Measurements from ENCODE around the gene SMIM15. TPM values are rescaled to one million over a fixed set of nuclear protein-coding genes. Genes with fewer than 3 reads are reported as not detected.

Gene SMIM15
- total RNA-seq, 2 donors from 2014 or later, result 15.5 to 26.8 TPM

DNA sequence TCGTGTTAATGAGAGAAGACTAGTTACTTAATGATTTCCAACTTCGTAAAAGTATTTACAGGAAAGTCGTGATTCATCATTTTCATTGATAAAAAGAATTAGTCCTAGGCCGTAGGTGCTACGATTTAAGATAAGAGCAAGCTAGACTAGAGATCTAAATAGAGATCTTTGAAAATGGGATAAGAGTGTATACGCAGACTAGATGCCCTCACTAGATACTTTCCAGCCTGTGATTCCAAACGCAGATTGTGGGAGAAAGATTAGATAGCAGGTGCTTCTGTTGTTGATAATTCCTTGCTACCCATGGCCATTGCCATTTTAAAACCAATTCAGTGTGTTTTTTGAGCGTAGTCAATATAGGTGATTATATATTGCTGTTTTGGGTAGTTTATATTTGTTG lies 6.7 kb upstream of the SMIM15 start:
- Histone ChIP-seq H3K27me3 (no peaks in the 10 kb centered on the region), H3K9me3 (no peaks in the 10 kb centered on the region), H3K27ac (no peak overlapping the region), H3K4me3 (no peak overlapping the region), H3K36me3 (no peaks in the 10 kb centered on the region), H3K4me1 (no peaks in the 10 kb centered on the region)
- TF ChIP-seq, protein P1, sequence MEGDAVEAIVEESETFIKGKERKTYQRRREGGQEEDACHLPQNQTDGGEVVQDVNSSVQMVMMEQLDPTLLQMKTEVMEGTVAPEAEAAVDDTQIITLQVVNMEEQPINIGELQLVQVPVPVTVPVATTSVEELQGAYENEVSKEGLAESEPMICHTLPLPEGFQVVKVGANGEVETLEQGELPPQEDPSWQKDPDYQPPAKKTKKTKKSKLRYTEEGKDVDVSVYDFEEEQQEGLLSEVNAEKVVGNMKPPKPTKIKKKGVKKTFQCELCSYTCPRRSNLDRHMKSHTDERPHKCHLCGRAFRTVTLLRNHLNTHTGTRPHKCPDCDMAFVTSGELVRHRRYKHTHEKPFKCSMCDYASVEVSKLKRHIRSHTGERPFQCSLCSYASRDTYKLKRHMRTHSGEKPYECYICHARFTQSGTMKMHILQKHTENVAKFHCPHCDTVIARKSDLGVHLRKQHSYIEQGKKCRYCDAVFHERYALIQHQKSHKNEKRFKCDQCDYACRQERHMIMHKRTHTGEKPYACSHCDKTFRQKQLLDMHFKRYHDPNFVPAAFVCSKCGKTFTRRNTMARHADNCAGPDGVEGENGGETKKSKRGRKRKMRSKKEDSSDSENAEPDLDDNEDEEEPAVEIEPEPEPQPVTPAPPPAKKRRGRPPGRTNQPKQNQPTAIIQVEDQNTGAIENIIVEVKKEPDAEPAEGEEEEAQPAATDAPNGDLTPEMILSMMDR (IDR thresholded peaks at IDR 0.05), result no peak
- DNase-seq (ENCODE audit: low spot score), result no peak

DNA sequence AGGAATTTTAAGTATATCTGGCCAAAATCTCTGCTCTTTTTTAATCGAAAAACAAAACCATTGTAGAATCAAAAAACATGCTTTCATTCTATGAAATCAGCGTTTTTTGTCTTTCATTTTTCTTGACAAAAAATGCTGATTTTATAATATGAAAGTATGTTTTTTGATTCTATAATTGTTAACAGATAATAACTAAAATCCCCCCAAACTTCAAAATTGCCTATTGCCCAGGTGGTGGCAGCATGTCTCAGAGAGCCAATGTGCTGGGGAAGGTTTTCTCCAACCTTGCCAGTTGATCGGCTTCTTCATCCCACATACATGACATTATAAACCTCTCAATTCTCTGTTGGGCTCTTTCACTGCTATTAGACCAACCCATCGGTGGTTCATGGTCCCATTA lies 5.1 kb upstream of the SMIM15 start:
- no peak for DNase-seq (ENCODE audit: low spot score)
- H3K27ac ChIP-seq, result no peak overlapping the region
- H3K4me1 ChIP-seq, result peaks cover 0 to 8% of the 10 kb centered on the region in 2 donors
- no peaks in the 10 kb centered on the region for H3K9me3 ChIP-seq
- H3K27me3 ChIP-seq, result no peaks in the 10 kb centered on the region
- no peak overlapping the region for H3K4me3 ChIP-seq
- H3K36me3 ChIP-seq, result no peaks in the 10 kb centered on the region
- TF ChIP-seq, protein P1 (IDR thresholded peaks at IDR 0.05), result peak in 1 of 2 donors; percentile 55

DNA sequence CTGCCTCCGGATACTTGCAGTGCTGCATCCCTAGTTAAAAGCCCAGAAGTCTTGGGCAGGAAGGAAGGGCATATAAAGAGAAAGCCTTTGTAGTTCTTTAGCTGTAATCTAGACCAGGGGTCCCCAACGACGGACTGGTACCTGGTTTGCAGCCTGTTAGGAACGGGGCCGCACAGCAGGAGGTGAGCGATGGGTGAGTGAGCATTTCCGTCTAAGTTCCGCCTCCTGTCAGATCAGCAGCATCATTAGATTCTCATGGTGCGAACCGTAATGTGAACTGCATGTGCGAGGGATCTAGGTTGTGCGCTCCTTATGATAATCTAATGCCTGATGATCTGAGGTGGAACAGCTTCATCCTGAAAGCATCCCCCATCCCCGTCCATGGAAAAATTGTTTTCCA lies 1.6 kb upstream of the SMIM15 start:
- H3K9me3 ChIP-seq, result no peaks in the 10 kb centered on the region
- no peak overlapping the region for H3K27ac ChIP-seq

DNA sequence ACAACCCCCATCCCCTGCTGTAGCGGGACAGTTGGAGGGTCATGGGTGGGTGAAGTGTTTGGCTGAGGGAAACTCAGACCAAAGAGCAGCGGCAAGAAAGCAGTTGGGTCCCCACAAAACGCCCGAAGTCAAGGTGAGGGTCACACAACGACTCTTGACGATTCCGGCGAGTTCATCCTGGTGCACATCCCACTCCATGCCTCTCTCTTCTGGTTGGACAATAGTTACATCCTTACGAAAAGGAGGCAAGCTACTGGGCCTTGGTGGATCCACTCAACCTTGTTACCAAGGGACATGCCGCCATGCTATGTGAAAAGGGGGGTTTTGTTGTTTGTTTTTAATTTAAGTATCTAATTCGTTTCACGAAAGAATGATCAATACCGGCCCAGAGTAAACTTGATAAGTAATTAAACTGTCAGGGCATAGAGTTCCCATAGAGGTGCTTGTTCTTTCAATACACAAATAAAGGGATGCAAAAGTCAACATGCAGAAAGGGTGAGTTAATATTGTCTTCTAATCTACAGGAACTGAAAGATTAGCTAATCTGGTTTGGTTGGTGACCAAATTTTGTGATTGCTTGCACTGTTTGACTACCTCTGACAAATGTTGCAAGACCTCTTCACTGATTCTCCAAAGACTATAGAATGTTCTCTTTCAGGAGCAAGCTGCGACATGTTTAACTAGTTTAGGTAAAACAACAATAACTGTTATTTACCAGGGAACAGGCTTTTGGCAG lies 732 bp upstream of the SMIM15 start:
- peaks cover 14% of the 10 kb centered on the region for H3K36me3 ChIP-seq
- peaks cover 0 to 18% of the 10 kb centered on the region in 2 donors for H3K4me1 ChIP-seq
- no peaks in the 10 kb centered on the region for H3K27me3 ChIP-seq
- TF ChIP-seq, protein P1 (IDR thresholded peaks at IDR 0.05), result no peak
- H3K4me3 ChIP-seq, result peak overlapping the region; percentile 84 to 87
- DNase-seq (ENCODE audit: low spot score), result no peak
- peak overlapping the region; percentile 95 to 96 for H3K27ac ChIP-seq
- H3K9me3 ChIP-seq, result no peaks in the 10 kb centered on the region

More for the DNA sequence above, 1.6 kb upstream of the SMIM15 start:
- Histone ChIP-seq H3K27me3 (no peaks in the 10 kb centered on the region), H3K36me3 (peaks cover 14% of the 10 kb centered on the region), H3K4me3 (no peak overlapping the region), H3K4me1 (peaks cover 0 to 18% of the 10 kb centered on the region in 2 donors)
- DNase-seq (ENCODE audit: low spot score), result no peak
- TF ChIP-seq, protein P1 (IDR thresholded peaks at IDR 0.05), result no peak

DNA sequence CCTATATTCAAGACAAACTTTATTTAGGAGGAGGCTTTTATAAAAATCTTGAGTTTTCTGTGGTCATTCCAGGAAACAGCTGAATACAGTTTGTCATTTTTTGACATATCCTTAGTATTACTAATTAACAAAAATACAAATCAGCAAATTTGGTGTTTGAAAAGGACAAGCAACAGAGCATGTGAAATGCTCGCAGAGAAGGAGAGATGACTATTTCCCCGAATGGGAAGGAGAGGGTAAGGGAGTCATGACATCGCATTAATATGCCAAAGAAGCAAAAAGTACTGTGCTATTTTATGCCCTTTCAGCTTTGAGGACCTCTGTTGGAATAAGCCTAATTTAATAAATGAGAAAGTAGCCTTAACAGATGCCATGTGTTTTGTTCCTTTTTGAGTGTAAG lies 1.8 kb downstream of the SMIM15 start:
- H3K27me3 ChIP-seq, result no peaks in the 10 kb centered on the region
- DNase-seq (ENCODE audit: low spot score), result no peak
- H3K27ac ChIP-seq, result no peak overlapping the region
- H3K4me1 ChIP-seq, result peaks cover 0 to 18% of the 10 kb centered on the region in 2 donors
- TF ChIP-seq, protein P1 (IDR thresholded peaks at IDR 0.05), result no peak
- no peaks in the 10 kb centered on the region for H3K9me3 ChIP-seq
- peaks cover 14% of the 10 kb centered on the region for H3K36me3 ChIP-seq
- H3K4me3 ChIP-seq, result no peak overlapping the region

DNA sequence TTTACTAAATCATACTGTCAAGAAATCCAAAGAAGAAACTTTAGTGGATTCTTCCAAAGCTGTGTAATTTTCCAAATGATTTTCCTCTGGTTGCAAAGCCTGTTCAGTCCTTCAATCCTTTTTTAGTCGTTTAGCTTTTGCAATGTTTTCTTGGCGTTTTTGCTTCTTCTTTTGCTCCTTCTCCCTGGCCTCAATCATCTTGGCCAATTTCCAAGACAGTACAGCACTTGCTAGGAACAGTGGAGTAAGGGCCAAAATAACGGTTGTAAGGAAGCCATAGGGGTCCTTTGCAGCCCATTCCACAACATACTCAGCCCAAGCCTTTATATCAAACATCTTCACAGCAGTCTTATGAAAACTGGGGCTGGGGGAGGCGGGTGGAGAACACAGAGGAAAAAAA lies 2.4 kb downstream of the SMIM15 start:
- no peak for DNase-seq (ENCODE audit: low spot score)
- Histone ChIP-seq H3K27ac (no peak overlapping the region), H3K9me3 (no peaks in the 10 kb centered on the region), H3K36me3 (peaks cover 14% of the 10 kb centered on the region), H3K4me3 (no peak overlapping the region), H3K27me3 (no peaks in the 10 kb centered on the region), H3K4me1 (peaks cover 0 to 18% of the 10 kb centered on the region in 2 donors)
- TF ChIP-seq, protein P1 (IDR thresholded peaks at IDR 0.05), result no peak

Data from right atrium auricular region (tissue), 2 donors.